ENCODE results near the gene ANKRD23.
"Not testable (repeated sequence)": the region's sequence is repeated elsewhere in the genome, so short reads cannot be mapped to it uniquely, and the experiment has no call there.

Gene ANKRD23

GRCh38 chr2:96815326-96816126 lies 28.3 kb downstream of the ANKRD23 start:
- DNase-seq (ENCODE audit: low spot score): no peak

GRCh38 chr2:96813656-96814055 lies 30.2 kb downstream of the ANKRD23 start:
- DNase-seq (ENCODE audit: low spot score): no peak

- no peak for DNase-seq (ENCODE audit: low spot score)
These were observed 31.9 kb downstream of the ANKRD23 start for GRCh38 chr2:96811917-96812316.

- no peak for DNase-seq (ENCODE audit: low spot score)
These were observed 33.0 kb downstream of the ANKRD23 start for GRCh38 chr2:96810783-96811192.

GRCh38 chr2:96809951-96810782 lies 33.7 kb downstream of the ANKRD23 start:
- DNase-seq (ENCODE audit: low spot score): no peak

GRCh38 chr2:96809216-96809882 lies 34.5 kb downstream of the ANKRD23 start:
- no peak for DNase-seq (ENCODE audit: low spot score)

GRCh38 chr2:96808176-96808837 lies 35.5 kb downstream of the ANKRD23 start:
- no peak for DNase-seq (ENCODE audit: low spot score)

GRCh38 chr2:96807127-96807471 lies 36.7 kb downstream of the ANKRD23 start:
- DNase-seq (ENCODE audit: low spot score): no peak

- peak; percentile 56 for DNase-seq (ENCODE audit: low spot score)
These were observed 37.2 kb downstream of the ANKRD23 start for GRCh38 chr2:96806468-96807126.

GRCh38 chr2:96805946-96806345 lies 37.9 kb downstream of the ANKRD23 start:
- not testable (repeated sequence) for DNase-seq (ENCODE audit: low spot score)

- DNase-seq (ENCODE audit: low spot score): no peak
These were observed 38.8 kb downstream of the ANKRD23 start for GRCh38 chr2:96804986-96805385.

GRCh38 chr2:96802721-96803120 lies 41.1 kb downstream of the ANKRD23 start:
- DNase-seq (ENCODE audit: low spot score): no peak

GRCh38 chr2:96801786-96802595 lies 41.8 kb downstream of the ANKRD23 start:
- peak; percentile 24 for DNase-seq (ENCODE audit: low spot score)

- peak; percentile 71 for DNase-seq (ENCODE audit: low spot score)
These were observed 42.6 kb downstream of the ANKRD23 start for GRCh38 chr2:96801005-96801785.

GRCh38 chr2:96800061-96801004 lies 43.5 kb downstream of the ANKRD23 start:
- no peak for DNase-seq (ENCODE audit: low spot score)

- no peak for DNase-seq (ENCODE audit: low spot score)
These were observed 44.2 kb downstream of the ANKRD23 start for GRCh38 chr2:96799623-96799935.

GRCh38 chr2:96798733-96799622 lies 44.8 kb downstream of the ANKRD23 start:
- DNase-seq (ENCODE audit: low spot score): no peak

- DNase-seq (ENCODE audit: low spot score): no peak
These were observed 46.7 kb downstream of the ANKRD23 start for GRCh38 chr2:96797066-96797625.

All from CD4-positive, alpha-beta T cell treated with Interleukin-6 at 100 ng/mL for 8 hours (primary cell).